22Rv1 (cell line): ENCODE data around the gene FRY.

Experiments used
- CTCF ChIP-seq: fragments of 450-650 bp; IDR thresholded peaks from 2 replicates; pipeline ENCODE4 v1.5.1; 2017; ENCODE audit warnings: mild to moderate bottlenecking
- ZFX ChIP-seq: fragments of 450-650 bp; IDR thresholded peaks from 2 replicates; pipeline ENCODE4 v1.6.1; 2017; ENCODE audit warnings: antibody characterized with exemption, borderline replicate concordance

GRCh38 chr13:32124743-32125142, 93.2 kb downstream of the FRY start:
- TF ChIP-seq CTCF (no peak), ZFX (no peak)
